Effector memory CD8-positive, alpha-beta T cell (primary cell): ENCODE measurements around the gene OLIG1.

Source experiments
- ATAC-seq: fragments of 150-1000 bp; cut with Tn5 transposase; replicated peaks from 2 replicates; pipeline ENCODE4 v1.10.0; 2021; ENCODE audit warnings: mild to moderate bottlenecking, moderate library complexity
- DNase-seq, 3 experiments: peaks; one replicate each; pipeline ENCODE4 v3.0.0; 2021
- H3K27ac Mint-ChIP-seq, 2 donors: one replicate each; pipeline ENCODE4 v1.8.0; 2022; ENCODE audit warnings: mild to moderate bottlenecking in 2 of 2, mixed read lengths in 2 of 2, moderate library complexity in 2 of 2
- H3K27me3 Mint-ChIP-seq, 2 donors: one replicate each; pipeline ENCODE4 v1.8.0; 2022; ENCODE audit warnings: mixed read lengths in 2 of 2
- H3K36me3 Mint-ChIP-seq: one replicate; pipeline ENCODE4 v1.8.0; 2022; ENCODE audit warnings: mild to moderate bottlenecking, moderate library complexity, mixed read lengths; ENCODE audit not compliant: insufficient read depth
- H3K4me1 Mint-ChIP-seq, 2 donors: one replicate each; pipeline ENCODE4 v1.8.0; 2022; ENCODE audit warnings: low read depth in 2 of 2, mixed read lengths in 2 of 2
- H3K4me3 Mint-ChIP-seq, 2 donors: one replicate each; pipeline ENCODE4 v1.8.0; 2022; ENCODE audit warnings: mild to moderate bottlenecking in 2 of 2, mixed read lengths in 2 of 2, moderate library complexity in 2 of 2
- H3K9me3 Mint-ChIP-seq, 2 donors: one replicate each; pipeline ENCODE4 v1.8.0; 2022; ENCODE audit warnings: mixed read lengths in 2 of 2

Gene OLIG1

DNA sequence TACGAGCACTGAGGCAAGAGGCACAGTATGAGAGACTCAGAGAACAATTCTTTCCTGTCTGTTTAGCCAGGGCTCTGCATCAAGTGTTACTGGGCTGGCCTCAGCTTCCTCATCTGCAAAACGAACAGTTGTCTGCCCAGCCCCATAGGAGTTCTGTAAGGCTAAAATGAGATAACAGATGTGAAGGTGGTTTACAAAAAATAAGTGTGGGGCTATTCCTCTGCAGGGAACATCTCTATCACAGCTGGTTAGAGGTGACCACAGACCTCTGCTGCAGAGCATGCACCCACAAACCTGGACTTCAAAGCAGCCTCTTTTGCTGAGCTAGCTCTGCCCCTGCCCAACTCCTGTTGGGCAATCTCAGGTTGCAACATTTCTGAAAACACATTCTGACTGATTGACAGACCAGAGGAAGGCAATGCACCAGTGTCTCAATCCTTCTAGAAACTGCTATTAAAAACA lies 10.5 kb upstream of the OLIG1 start:
- peak overlapping the region; percentile 5 to 55 for H3K27ac Mint-ChIP-seq
- H3K4me3 Mint-ChIP-seq, result peak overlapping the region in 1 of 2 donors; percentile 42
- ATAC-seq, result peak; percentile 93
- H3K9me3 Mint-ChIP-seq, result no peaks in the 10 kb centered on the region
- peaks cover 25% of the 10 kb centered on the region in 2 donors for H3K4me1 Mint-ChIP-seq
- H3K36me3 Mint-ChIP-seq, result no peaks in the 10 kb centered on the region
- H3K27me3 Mint-ChIP-seq, result peaks cover 39 to 59% of the 10 kb centered on the region in 2 donors
- DNase-seq, result peak in 1 of 3 experiments; percentile 17

DNA sequence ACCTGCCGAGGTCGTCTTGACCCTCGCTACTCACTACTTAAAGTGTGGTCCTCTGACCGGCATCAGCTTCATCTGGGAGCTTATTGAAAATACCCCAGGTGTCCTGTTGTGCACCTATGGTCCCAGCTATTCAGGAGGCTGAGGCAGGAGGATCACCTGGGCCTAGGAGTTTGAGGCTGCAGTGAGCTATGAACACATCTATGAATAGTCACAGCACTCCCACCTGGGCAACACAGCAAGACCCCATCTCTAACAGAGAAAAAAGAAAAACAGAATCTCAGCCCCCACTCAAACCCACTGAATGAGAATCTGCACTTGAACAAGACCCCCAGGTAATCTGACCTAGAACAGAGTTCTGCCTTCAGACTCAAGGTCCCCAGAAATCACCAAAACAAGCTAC lies 8.7 kb upstream of the OLIG1 start:
- ATAC-seq (no peak), DNase-seq (no peak)
- Mint-ChIP-seq H3K4me3 (no peak overlapping the region), H3K27ac (no peak overlapping the region), H3K27me3 (peaks cover 44 to 61% of the 10 kb centered on the region in 2 donors), H3K36me3 (no peaks in the 10 kb centered on the region), H3K9me3 (no peaks in the 10 kb centered on the region), H3K4me1 (peaks cover 25% of the 10 kb centered on the region in 2 donors)

- H3K27me3 Mint-ChIP-seq, result peaks cover 66 to 83% of the 10 kb centered on the region in 2 donors
- no peaks in the 10 kb centered on the region for H3K9me3 Mint-ChIP-seq
- H3K4me1 Mint-ChIP-seq, result peaks cover 19 to 20% of the 10 kb centered on the region in 2 donors
- no peak for ATAC-seq
- no peaks in the 10 kb centered on the region for H3K36me3 Mint-ChIP-seq
- no peak for DNase-seq
- H3K4me3 Mint-ChIP-seq, result no peak overlapping the region
- no peak overlapping the region for H3K27ac Mint-ChIP-seq
These were observed 6.5 kb upstream of the OLIG1 start for GRCh38 chr21:33063375-33063883.

DNA sequence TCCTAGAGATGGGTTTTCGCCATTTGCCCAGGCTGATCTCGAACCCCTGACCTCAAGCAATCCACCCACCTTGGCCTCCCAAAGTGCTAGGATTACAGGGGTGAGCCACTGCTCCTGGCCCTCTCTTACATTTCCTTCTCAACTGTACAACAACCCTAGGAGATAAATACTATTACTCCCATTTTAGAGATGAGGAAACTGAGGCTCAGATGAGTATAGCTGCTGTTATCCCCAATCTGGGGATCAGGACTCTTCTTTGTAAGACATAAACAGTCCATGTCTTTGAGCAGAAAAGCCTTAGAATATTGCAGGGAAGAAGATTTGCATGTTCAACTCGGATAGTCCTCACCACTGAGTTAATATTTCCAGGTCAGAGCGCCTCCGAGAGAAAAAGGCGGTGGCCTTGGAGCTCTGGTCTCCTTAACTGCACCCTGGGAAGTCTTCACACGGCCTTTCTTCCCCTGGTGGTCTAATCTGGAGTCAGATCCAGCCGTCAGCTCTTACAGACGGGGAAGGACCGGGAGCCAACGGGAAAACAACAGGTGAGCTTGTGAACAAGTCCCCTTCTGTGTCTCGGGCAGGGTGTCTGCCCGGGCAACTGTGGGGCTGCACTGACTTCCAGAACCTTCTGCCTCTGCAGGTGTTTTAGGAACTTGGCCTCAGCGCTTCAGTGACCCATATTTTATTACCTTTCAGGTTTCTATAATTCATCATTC lies 5.9 kb upstream of the OLIG1 start:
- Mint-ChIP-seq H3K4me1 (peaks cover 14 to 17% of the 10 kb centered on the region in 2 donors), H3K27ac (no peak overlapping the region), H3K36me3 (no peaks in the 10 kb centered on the region), H3K4me3 (no peak overlapping the region), H3K27me3 (peaks cover 71 to 89% of the 10 kb centered on the region in 2 donors), H3K9me3 (no peaks in the 10 kb centered on the region)
- no peak for ATAC-seq
- no peak for DNase-seq

DNA sequence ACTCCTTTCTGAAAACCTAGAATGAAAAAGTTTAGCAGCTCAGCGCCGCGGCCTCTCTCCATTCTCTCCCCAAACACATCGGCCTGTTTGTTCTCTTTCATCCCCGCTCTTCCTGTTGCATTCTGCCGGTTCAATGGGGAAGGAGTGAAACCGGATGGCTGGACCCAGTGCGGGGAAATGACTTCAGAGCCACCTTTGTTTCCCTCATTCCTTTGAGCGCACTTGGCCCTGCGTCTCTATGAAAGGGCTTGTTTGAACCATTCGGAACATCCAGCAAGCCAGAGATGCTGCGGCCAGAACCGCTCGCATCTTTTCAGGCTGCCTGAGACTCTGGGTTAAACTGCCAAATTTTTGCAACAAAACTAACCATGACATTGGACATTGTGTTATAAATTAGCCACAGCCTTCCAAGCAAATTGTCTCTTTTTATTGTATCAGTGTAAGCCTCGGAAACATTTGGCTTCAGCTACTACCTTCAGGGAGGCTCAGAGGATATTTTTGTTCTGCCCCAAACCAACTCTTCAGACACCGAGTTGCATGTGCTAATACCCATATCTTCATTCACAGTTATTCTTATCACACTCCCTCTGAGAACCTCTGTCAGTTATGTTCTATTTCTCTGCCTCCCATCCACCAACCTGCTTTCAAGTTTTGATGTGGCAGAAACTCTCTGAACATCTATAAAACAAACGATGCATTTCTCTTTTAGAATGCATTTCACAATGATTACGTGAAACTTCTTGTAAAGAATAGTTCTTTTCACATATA lies 5.1 kb upstream of the OLIG1 start:
- DNase-seq, result no peak

DNA sequence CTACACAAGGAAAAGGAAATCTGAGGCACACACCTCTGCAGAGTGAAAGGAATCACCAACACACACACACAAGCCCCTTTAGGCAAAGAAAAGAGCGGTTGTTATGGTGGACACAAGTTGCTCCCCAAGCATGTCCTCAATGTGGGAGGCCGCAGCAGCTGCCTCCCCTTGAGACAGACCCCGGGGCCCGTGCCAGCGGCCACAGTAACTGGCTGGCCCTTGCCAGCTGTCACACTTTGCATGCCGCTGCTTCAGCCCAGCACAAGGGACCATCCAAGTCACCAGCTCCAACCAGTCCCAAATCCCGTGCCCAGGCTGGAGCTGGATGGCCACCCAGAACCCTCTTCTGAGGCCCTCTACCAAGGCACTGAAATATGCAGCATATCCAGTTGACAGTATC lies 2.9 kb upstream of the OLIG1 start:
- no peak overlapping the region for H3K27ac Mint-ChIP-seq
- DNase-seq (no peak), ATAC-seq (no peak)
- peaks cover 4 to 12% of the 10 kb centered on the region in 2 donors for H3K4me1 Mint-ChIP-seq
- no peaks in the 10 kb centered on the region for H3K9me3 Mint-ChIP-seq
- peaks cover 68 to 90% of the 10 kb centered on the region in 2 donors for H3K27me3 Mint-ChIP-seq
- no peaks in the 10 kb centered on the region for H3K36me3 Mint-ChIP-seq
- no peak overlapping the region for H3K4me3 Mint-ChIP-seq

More for the DNA sequence above, 5.1 kb upstream of the OLIG1 start:
- no peak overlapping the region for H3K4me3 Mint-ChIP-seq
- H3K36me3 Mint-ChIP-seq, result no peaks in the 10 kb centered on the region
- peaks cover 78 to 97% of the 10 kb centered on the region in 2 donors for H3K27me3 Mint-ChIP-seq
- H3K4me1 Mint-ChIP-seq, result peaks cover 7 to 9% of the 10 kb centered on the region in 2 donors
- H3K9me3 Mint-ChIP-seq, result no peaks in the 10 kb centered on the region
- no peak for ATAC-seq
- no peak overlapping the region for H3K27ac Mint-ChIP-seq

- ATAC-seq (no peak), DNase-seq (no peak)
- Mint-ChIP-seq H3K4me3 (no peak overlapping the region), H3K27ac (no peak overlapping the region), H3K27me3 (peaks cover 70 to 90% of the 10 kb centered on the region in 2 donors), H3K9me3 (no peaks in the 10 kb centered on the region), H3K4me1 (peaks cover 4 to 14% of the 10 kb centered on the region in 2 donors), H3K36me3 (no peaks in the 10 kb centered on the region)
These were observed 2.5 kb upstream of the OLIG1 start for GRCh38 chr21:33067457-33067856.

- DNase-seq (no peak), ATAC-seq (no peak)
- H3K27ac Mint-ChIP-seq, result no peak overlapping the region
- no peaks in the 10 kb centered on the region for H3K36me3 Mint-ChIP-seq
- H3K27me3 Mint-ChIP-seq, result peaks cover 74 to 83% of the 10 kb centered on the region in 2 donors
- no peaks in the 10 kb centered on the region for H3K9me3 Mint-ChIP-seq
- peak overlapping the region; percentile 43 to 46 for H3K4me3 Mint-ChIP-seq
- H3K4me1 Mint-ChIP-seq, result peaks cover 4 to 14% of the 10 kb centered on the region in 2 donors
These were observed 698 bp upstream of the OLIG1 start for GRCh38 chr21:33069243-33069642.

DNA sequence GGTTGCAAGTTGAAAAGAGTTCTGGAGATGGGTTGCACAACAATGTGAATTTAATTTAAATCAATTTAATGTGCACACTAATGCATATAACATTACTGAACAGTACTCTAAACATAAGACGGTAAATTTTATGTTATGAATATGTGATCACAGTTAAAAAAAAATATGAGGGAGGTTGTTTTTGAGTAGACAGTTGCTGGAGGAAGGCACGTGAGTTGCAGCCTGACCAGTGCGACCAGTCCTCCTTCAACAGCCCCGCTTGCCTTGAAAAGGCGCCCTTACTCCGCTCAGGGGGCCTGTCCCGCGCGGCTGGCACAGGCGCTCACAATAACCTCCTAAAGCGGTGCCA lies 322 bp upstream of the OLIG1 start:
- no peak for ATAC-seq
- H3K36me3 Mint-ChIP-seq, result no peaks in the 10 kb centered on the region
- H3K27me3 Mint-ChIP-seq, result peaks cover 73 to 83% of the 10 kb centered on the region in 2 donors
- H3K9me3 Mint-ChIP-seq, result no peaks in the 10 kb centered on the region
- H3K27ac Mint-ChIP-seq, result no peak overlapping the region
- DNase-seq, result no peak
- peak overlapping the region; percentile 43 to 46 for H3K4me3 Mint-ChIP-seq
- H3K4me1 Mint-ChIP-seq, result peaks cover 4 to 14% of the 10 kb centered on the region in 2 donors

DNA sequence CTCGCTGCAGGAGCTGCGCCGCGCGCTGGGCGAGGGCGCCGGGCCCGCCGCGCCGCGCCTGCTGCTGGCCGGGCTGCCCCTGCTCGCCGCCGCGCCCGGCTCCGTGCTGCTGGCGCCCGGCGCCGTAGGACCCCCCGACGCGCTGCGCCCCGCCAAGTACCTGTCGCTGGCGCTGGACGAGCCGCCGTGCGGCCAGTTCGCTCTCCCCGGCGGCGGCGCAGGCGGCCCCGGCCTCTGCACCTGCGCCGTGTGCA lies 730 bp downstream of the OLIG1 start:
- Mint-ChIP-seq H3K9me3 (no peaks in the 10 kb centered on the region), H3K27ac (no peak overlapping the region), H3K36me3 (no peaks in the 10 kb centered on the region), H3K4me3 (peak overlapping the region in 1 of 2 donors; percentile 80), H3K4me1 (peaks cover 4 to 14% of the 10 kb centered on the region in 2 donors), H3K27me3 (peaks cover 73 to 81% of the 10 kb centered on the region in 2 donors)
- ATAC-seq (no peak), DNase-seq (no peak)

DNA sequence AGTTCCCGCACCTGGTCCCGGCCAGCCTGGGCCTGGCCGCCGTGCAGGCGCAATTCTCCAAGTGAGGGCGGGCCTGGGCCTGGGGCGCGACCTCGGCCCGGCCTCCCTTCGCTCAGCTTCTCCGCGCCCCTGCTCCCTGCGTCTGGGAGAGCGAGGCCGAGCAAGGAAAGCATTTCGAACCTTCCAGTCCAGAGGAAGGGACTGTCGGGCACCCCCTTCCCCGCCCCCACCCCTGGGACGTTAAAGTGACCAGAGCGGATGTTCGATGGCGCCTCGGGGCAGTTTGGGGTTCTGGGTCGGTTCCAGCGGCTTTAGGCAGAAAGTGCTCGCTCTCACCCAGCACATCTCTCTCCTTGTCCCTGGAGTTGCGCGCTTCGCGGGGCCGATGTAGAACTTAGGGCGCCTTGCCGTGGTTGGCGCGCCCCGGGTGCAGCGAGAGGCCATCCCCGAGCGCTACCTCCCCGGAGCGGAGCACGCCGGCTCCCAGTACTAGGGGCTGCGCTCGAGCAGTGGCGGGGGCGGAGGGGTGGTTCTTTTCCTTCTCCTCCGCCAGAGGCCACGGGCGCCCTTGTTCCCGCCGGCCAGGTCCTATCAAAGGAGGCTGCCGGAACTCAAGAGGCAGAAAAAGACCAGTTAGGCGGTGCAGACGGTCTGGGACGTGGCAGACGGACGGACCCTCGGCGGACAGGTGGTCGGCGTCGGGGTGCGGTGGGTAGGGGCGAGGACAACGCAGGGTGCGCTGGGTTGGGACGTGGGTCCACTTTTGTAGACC lies 1.2 kb downstream of the OLIG1 start:
- no peak overlapping the region for H3K27ac Mint-ChIP-seq
- peaks cover 73 to 81% of the 10 kb centered on the region in 2 donors for H3K27me3 Mint-ChIP-seq
- DNase-seq, result no peak
- H3K9me3 Mint-ChIP-seq, result no peaks in the 10 kb centered on the region
- no peaks in the 10 kb centered on the region for H3K36me3 Mint-ChIP-seq
- peak overlapping the region; percentile 80 for H3K4me3 Mint-ChIP-seq
- peak; percentile 34 for ATAC-seq
- peaks cover 4 to 14% of the 10 kb centered on the region in 2 donors for H3K4me1 Mint-ChIP-seq

DNA sequence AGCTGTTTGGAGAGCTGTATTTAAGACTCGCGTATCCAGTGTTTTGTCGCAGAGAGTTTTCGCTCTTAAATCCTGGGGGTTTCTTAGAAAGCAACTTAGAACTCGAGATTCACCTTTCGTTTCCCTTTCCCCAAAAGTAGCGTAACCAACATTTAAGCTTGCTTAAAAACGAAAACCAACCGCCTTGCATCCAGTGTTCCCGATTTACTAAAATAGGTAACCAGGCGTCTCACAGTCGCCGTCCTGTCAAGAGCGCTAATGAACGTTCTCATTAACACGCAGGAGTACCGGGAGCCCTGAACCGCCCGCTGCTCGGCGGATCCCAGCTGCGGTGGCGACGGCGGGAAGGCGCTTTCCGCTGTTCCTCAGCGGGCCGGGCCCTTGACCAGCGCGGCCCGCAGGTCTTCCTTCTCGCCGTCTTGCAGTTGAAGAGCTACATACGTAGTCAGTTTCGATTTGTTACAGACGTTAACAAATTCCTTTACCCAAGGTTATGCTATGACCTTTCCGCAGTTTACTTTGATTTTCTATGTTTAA lies 1.9 kb downstream of the OLIG1 start:
- H3K27me3 Mint-ChIP-seq, result peaks cover 67 to 81% of the 10 kb centered on the region in 2 donors
- H3K27ac Mint-ChIP-seq, result no peak overlapping the region

DNA sequence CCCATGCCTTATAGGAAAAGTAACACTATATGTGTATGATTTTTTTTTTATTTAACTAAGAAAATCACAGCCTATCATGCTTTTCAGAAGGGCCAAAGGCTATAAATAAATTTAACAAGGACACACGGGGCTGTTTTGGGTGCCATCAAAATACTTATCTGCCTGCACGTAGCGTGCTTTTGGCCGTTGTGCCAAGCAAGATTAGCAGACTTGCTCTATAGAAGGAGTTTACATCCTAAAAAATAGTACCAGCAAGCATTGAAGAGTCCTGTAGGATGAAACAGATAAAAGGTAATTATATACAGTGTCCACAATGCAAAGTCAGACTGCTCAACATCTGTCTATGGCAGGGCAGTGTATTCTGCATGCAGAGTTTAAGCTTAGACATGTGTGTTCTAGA lies 3.7 kb downstream of the OLIG1 start:
- no peak for DNase-seq
- Mint-ChIP-seq H3K4me1 (peaks cover 12 to 17% of the 10 kb centered on the region in 2 donors), H3K4me3 (no peak overlapping the region), H3K36me3 (no peaks in the 10 kb centered on the region), H3K27ac (no peak overlapping the region), H3K9me3 (no peaks in the 10 kb centered on the region), H3K27me3 (peaks cover 49 to 81% of the 10 kb centered on the region in 2 donors)
- no peak for ATAC-seq

More for the DNA sequence above, 1.9 kb downstream of the OLIG1 start:
- DNase-seq (no peak), ATAC-seq (no peak)
- peaks cover 5 to 15% of the 10 kb centered on the region in 2 donors for H3K4me1 Mint-ChIP-seq
- no peaks in the 10 kb centered on the region for H3K36me3 Mint-ChIP-seq
- no peaks in the 10 kb centered on the region for H3K9me3 Mint-ChIP-seq
- peak overlapping the region; percentile 80 for H3K4me3 Mint-ChIP-seq
